NCI-H2227 (cell line): ENCODE results near the gene ATP12A.
A peak's percentile ranks its signal among the peaks of the same experiment; 100 is the strongest.

ENCODE experiments used
- DNase-seq: peaks from one replicate; lab custom pipeline; 2025; ENCODE audit not compliant: unreplicated experiment; lab: John Stamatoyannopoulos, UW

ATP12A gene

DNA sequence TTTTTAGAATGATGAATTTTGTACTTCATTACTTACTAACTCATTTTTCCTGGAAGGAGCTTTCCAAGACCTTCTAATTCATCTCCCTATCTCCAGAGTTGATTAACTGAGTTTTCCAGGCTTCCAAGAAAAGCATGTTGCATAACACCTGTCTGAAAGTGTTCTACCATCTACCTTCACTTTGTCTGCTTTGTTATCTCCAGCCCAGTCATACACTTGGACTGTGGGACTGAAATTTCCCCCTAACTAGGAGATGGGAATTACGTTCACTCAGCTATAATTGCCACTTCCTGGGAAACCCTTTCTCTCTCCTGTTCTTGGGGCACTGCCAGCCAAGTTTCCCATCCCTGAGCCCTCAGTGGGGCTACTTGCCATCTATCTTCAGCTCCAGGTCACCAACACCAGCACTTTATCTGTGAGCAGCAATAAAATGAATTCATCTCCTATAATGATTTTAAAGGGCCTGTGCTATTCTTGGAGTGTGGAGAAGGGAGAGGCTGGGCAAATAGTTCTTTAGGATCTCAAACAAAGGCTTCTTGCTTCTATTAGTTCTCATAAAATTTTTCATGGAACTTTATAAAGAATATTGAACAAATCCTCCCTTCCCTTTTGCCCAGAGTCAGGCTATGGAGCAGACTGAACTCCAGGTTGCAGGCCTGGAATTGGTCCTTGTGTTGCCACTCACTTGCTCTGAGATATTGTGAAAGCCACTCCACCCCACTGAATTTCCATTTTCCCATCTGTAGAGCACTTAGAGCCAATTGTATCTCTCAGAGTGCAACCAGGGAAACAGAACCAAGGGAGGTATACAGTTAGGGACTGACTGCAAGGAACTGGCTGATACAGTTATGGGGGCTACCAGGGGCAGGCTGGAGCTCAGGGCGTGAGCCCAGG, 17.8 kb upstream of the ATP12A start:
- no peak for DNase-seq

DNA sequence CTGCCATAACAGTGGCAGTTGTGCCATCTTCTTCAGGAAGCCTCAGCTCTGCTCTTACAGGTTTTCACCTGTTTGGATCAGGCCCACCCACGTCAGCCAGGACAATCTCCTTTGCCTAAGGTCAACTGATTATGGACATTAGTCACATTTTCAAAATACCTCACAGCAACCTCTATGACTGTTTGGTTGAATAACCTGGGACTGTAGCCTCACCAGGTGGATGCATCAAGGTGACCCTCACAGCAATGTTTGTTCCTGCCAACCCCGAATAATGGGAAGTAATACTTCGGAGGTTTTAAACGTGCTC, 17.2 kb upstream of the ATP12A start:
- DNase-seq = no peak

DNA sequence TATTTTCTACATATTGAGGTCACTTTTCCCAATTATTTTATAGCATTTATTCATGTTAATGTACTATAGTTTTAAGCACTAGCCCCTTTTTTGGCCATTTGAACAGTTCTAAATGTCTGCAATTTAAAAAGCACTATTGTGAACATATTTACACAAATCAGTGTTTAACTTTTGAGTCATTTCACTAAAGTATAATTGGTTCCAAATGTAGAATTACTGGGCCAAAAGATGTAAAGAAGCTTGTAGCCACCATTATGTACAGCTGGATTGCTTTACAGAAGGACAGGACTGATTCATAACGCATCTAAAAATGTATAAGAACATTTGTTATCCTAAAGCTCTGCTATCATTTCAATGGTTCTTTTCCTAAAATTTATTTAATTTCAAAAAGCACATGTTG, 16.6 kb upstream of the ATP12A start:
- no peak for DNase-seq

DNA sequence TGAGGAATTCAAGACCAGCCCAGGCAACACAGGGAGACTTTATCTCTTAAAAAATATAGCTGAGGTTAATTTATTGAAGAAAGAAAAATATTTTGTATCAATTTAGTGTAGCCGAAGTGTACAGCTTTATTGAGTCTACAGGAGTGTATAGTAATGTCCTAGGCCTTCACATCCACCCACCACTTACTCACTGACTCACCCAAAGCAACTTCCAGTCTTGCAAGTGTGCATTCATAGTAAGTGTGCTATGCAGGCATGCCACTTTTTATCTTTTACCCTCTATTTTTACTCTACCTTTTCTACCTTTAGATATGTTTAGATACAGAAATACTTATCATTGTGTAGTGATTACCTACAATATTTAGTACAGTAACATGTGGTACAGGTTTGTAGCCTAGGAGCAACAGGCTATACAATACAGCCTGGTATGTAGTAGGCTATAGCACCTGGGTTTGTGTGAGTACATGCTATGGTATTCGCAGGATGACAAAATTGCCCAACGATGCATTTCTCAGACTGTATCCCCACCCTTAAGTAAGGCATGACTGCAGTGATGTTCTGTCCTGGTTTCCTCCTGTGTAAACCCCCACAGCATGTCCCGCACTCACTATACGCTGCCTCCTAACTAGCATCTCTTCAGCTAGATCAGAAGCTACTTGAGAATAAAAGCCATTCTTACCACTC, 15.3 kb upstream of the ATP12A start:
- DNase-seq = no peak

DNA sequence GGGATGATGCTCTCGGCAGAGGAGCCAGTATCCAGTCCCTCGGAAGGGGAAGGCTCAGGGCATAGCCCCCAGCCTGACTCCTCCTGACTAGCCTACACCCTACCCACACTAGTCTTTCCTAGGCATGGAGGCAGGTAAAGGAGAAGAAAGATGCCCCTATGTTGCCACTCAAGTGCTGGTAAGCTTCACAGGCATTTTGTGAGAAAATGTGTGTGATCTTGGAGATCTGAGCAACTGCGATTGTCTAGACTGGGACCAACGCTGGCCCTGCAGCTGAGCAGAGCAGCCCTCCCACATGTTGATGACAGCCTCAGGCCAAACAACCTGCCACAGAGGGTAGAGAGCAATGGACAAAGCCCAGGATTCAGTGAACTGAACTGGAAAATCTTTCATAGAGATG, 11.7 kb upstream of the ATP12A start:
- no peak for DNase-seq

DNA sequence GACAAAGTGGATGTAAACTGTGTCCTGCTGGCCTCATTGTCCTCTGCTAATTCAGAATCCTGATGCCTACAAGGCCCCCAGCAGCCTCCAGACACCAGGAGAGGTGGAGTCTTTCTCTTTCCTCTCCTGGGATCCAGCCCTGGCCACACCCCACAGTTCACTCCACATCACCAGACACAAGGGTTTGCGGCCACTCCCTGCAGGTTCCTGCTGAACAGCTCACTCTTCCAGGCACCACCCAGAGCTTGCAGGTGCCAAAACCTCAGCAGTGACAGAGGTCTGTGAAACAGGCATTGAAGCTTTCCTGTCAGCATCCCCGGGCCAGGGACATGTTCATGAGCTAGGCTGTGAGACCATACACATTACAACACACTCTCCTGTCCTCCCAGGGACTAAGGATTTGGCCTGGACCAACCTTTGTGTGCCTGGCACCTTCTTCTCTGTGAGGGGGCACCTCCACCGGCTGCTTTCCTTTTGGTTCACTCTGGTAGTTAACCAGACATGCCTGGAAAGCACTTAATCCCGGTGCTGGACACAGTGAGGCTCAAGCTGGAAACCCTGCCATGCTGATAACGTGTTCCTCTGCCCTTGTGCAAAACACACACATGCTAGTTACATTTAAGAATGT, 11.1 kb upstream of the ATP12A start:
- DNase-seq = no peak

DNA sequence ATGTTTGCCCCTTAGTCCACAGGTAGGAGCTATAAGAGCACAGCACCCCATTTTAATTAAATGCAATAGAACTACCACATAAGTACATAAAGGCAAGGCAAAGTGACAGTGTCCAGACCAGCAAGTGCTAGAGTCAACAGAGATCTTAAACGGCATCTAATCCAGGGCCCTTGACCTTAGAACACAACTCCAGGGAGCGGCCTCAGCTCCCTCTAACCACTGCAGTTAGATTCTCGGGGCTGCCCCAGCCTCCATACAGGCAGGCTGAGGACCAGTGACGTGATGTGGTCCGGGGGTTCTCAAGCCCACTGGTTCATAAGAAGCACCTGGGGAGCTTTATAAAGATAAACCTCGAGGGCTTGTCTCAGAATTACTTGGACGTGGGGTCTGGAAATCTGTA, 10.0 kb upstream of the ATP12A start:
- DNase-seq = no peak

DNA sequence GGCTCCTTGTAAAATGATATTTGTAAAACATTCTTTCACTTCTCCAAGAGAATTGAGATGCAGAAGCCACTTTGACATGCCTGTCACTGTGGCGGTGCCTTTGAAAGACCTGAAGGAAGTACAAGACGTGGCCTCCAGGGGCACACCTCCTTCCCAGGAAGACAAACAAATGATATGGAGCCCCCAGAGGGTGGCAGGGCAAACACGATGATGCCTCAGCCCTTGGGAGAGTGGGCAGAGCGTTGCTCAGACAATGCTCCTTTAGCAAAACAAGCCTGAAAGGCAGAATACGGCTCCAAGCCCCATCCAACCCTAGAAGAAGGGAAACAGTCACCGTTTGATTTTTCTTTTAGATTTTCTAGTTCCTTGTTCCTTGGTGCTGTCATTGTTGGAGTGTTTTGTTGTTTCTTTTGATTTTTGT, 9.2 kb upstream of the ATP12A start:
- peak; percentile 54 for DNase-seq

DNA sequence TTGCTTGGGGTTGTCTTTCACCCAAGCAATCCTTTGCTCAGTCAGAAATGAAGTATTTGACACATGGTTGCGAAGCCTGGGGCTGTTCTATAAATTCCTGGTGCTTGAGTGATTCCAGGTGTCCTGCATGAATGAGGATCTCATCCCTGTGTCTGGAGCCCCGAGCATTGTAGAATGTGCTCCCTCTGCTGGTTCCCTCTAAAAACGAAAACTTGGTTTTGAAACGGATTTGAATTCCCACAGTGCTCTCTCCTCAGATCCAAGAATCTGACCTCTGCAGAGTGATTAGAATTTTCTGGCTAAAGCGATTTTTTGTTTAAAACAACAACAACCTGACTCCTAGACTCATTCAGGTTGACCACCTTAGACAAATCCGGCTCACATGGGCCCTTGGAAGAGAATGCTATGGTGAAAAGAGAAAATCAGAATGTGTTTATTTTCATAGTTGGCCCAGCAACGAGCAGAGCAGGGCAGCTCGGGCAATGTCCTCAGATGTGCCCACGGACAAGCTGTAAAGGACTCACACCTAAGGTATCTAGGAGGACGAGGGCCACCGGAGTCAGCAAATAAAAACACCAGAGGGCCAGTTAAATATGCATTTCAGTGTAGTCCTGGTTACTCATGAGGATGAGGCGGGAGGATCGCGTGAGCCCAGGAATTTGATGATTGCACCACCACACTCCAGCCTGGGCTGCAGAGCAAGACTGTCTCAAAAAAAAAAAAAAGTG, 8.7 kb upstream of the ATP12A start:
- DNase-seq = peak; percentile 48

DNA sequence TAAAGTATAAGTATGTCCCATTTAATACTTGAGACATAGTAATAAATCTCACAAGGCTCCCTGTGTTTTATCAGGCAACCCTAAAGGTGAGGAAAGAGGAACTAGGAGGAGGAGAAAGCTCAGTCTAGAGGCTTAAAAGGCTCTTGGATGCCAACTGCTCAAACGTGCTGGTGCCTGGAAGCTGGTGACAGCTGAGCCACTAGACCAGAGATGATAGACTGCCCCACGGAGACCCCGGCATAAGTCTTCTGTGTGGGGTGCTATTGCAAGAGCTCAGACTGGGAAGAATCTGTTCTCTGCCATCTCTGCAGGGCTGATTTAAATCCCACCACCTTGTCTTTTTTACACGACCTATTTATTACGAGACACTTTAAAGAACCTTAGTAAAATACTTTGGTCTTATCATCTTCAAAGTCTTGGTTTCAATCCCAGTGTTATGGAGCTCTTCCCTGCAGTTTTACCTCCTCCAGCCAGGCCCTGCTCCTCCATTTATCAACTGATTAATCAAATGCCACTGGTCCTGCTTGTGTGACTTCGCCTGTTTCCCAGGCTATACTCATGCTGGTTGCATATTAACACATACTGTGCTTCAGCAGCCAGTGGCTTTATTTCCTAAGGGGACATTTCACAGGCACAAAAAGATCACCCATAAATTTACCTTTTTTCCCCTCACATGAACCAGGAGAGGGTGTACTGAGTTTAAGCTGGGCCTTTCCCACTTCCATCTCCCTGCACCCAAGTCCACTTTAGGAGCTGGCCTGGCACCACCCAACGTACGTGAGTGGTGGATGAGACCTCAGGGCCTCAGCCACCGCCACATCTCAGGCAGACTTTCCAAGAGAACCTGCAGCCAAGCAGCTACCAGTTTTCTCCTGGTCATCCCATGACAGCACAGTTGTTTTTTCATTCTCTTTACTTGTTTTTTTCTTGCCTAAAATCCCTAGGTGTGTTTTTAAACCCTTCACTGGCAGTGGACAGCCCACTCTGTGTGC, 7.8 kb upstream of the ATP12A start:
- DNase-seq = no peak

DNA sequence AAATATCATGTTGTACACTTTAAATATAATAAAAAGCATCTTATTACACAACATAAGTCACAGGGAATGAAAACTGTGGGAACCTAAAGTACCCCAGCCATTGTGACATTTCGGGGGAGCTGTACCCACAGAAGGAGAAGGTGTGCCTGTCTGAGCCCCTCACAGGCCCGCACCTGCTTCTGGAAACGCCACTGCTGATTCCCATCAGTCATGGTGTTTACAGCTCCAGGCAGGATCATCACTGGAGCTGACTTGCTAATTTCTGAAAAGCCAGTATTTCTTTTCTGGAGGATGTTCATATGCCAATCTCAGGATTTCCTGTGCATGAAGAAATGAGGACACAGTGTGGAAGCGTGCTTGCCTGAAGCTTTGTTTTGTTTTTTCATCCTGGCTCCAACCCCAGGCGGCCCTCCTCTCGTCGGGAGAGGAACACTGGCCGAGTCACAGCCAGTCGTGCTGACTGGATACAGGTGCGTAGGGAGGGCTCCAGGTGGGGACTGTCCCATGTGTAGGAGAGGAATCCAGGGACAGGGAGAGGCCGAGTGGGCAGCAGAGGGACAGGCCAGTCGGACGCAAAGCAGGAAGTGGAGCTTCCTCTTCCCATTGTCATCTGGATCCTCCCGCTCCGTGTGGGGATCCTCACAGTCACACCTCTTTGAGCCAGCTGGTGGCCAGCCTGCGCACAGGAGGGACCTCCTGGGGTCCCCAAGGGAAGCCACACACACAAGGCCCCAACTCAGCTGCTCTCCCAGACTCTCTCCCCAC, 4.2 kb upstream of the ATP12A start:
- DNase-seq = no peak

DNA sequence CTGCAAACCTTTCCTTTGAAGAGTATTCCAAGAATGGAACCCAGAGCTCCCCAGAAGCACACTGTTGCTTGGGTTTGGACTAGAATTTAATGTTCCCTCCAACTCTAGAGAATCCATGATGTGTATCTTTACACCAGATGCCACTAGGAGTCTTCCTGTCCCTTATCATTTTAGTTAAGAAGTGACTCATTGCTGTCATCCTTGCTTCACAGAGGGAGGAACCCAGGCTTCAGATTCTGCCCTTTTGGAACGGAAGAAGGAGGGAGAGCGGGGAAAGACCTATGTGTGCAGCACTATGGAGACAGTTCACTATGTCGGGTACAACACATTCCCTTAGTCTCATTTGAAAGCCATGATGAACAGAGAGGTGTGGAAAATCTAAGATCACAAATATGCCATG, 2.1 kb upstream of the ATP12A start:
- DNase-seq = no peak

DNA sequence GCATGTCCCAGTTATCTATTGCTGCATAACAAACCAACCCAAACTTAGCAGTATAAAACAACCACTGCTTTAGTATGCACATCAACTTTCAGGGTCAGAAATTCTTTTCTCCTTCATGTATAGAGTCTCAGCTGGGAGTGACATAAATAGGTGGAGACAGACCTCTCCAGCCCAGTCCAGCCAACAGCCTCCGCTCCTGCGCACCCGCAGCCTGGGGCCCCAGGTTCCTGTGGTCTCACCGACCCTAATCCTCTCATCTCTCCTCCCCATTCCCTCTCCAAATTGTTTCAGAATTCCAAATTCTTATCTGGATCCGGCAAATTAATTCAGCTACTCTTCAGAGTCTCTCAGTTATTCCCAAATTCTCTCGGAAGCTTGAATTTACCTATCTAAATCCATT, 522 bp upstream of the ATP12A start:
- no peak for DNase-seq

DNA sequence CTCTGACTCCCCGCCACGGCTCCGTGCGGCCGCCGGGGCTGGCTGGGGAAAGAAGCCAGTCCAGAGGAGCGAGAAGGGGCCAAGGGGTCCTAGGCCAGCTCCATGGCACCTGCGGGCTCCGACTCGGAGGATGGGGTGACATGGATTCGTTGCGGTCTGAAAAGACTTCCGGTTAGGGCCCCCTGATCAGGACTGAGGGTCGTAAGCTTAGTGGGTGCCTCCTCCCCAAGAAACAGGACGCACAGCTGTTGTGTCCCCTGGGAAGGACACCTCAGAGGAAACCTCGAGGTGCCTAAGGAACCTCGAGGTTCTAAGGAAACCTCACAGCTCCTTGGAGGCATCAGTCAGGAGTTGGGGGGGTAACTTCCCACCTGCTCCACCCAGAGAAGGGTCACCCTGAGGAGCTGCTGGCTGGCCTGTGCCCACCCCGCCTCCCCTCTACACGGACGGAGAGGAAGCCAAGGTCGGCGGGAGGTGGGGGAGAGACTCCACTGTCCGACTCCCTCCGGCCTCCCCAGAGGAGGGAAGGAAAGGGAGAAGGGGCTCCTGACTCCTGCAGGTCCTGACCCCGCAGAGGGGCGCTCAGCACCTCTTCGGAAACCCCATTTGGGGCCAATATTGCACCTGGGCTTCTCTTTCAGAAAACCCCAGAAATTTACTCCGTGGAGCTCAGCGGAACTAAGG, 855 bp downstream of the ATP12A start:
- no peak for DNase-seq

DNA sequence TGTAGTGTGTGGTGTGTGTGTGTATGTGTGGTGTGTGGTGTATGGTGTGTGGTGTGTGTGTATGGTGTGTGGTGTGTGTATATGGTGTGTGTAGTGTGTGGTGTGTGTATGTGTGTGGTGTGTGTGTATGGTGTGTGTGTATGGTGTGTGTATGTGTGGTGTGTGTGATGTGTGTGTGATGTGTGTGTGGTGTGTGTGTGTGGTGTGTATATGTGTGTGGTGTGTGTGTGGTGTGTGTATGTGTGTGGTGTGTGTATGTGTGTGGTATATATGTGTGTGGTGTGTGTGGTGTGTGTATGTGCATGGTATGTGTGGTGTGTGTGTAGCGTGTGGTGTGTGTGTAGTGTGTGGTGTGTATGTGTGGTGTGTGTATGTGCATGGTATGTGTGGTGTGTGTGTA, 1.7 kb downstream of the ATP12A start:
- DNase-seq = no peak

DNA sequence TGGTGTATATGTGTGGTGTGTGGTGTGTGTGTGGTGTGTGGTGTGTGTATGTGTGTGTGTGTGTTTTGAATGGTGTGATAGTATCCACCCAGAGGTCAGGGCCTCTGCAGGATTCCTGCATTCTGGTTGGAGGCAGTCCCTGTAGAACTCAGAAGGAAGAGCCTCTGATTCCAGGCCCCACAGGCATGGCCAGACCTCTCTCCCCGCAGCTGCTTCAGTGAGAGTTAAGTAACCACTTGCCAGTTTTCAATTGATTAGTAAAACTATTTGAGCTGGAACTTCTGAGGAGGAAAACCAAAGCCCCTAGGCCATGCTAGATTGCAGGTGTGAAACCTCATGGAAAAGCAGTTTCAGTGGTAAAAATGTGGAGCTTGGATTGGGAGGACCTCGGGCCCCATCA, 2.1 kb downstream of the ATP12A start:
- no peak for DNase-seq

DNA sequence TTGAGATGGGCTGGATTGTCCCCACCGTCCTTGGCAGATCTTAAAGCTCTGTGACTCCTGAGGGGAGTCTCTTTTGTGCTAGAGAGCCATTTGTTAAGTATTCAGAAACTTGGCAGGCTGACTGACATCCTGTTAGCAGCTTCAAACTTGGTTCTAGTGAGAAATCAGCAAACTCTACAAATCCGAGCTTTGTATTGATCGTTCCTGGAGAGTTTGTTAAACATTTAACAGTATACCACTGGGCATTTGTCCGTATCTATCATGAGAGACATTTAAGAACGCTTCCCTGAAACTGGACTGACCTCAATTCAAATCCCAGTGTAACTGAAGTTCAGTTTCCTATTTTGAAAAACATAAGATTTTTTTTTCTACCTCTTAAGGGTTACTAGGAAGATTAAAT, 3.1 kb downstream of the ATP12A start:
- no peak for DNase-seq

DNA sequence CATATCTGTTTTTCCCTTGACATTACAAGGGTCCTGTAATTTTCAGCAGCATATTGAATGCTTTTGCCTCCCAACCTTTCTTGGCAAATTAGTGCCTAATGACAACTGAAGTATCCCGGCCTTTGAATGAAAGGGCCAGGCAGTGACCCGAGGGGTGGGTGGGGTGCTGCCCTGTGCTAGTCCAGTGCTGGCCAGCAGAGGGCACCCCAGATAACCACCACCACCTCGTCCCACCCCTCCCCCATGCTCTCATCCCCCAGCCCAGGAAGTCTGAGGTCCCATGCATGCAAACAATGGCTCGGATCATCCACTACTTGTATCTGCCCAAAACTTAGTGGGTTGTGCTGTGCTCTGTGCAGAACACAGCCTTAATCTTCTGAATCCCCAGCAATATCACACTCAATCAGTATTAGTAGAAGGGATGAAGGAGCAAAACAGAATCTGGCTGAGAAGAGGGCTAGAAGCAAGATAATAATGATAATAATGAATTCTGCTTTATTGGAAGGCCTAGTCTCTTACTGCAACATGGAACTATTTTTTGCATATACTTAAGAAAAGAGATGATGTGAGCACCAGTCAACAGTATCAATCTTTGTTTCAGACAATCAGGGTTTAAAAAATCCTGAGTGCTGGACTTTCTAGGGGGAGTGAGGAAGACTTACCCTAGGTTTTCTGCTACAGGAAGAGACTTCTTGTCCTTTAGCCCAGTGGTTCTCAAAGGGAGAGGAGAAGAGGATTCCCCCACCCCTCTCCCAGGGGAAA, 3.8 kb downstream of the ATP12A start:
- peak; percentile 30 for DNase-seq
